ENCODE data around the gene AKAP1. TPM values are rescaled to one million over a fixed set of nuclear protein-coding genes. Genes with fewer than 3 reads are reported as not detected.

The AKAP1 gene
- total RNA-seq, 1 donor from 2014 or later: 29.8 TPM

- no peak for DNase-seq (ENCODE audit: low read depth)
- no peak for TF ChIP-seq CTCF (conservative IDR thresholded peaks at IDR 0.05; ENCODE audit: low read depth, low read length)
- H3K4me3 ChIP-seq (ENCODE audit: low read depth, low read length): no peak overlapping the region
These were observed 22.2 kb upstream of the AKAP1 start for GRCh38 chr17:57062865-57063264.

- no peak for DNase-seq (ENCODE audit: low read depth)
These were observed 17.9 kb upstream of the AKAP1 start for GRCh38 chr17:57067162-57067561.

GRCh38 chr17:57067781-57068180, 17.3 kb upstream of the AKAP1 start:
- no peak for DNase-seq (ENCODE audit: low read depth)
- no peak overlapping the region for H3K4me3 ChIP-seq (ENCODE audit: low read depth, low read length)
- no peak for TF ChIP-seq CTCF (conservative IDR thresholded peaks at IDR 0.05; ENCODE audit: low read depth, low read length)

More at GRCh38 chr17:57067162-57067561, 17.9 kb upstream of the AKAP1 start:
- H3K4me3 ChIP-seq (ENCODE audit: low read depth, low read length): no peak overlapping the region
- no peak for TF ChIP-seq CTCF (conservative IDR thresholded peaks at IDR 0.05; ENCODE audit: low read depth, low read length)

GRCh38 chr17:57068222-57068658, 16.8 kb upstream of the AKAP1 start:
- no peak overlapping the region for H3K4me3 ChIP-seq (ENCODE audit: low read depth, low read length)
- DNase-seq (ENCODE audit: low read depth): no peak
- TF ChIP-seq CTCF (conservative IDR thresholded peaks at IDR 0.05; ENCODE audit: low read depth, low read length): no peak

GRCh38 chr17:57068707-57069106, 16.3 kb upstream of the AKAP1 start:
- no peak overlapping the region for H3K4me3 ChIP-seq (ENCODE audit: low read depth, low read length)
- no peak for DNase-seq (ENCODE audit: low read depth)

GRCh38 chr17:57071991-57072944, 12.8 kb upstream of the AKAP1 start:
- no peak for DNase-seq (ENCODE audit: low read depth)
- no peak for TF ChIP-seq CTCF (conservative IDR thresholded peaks at IDR 0.05; ENCODE audit: low read depth, low read length)
- no peak overlapping the region for H3K4me3 ChIP-seq (ENCODE audit: low read depth, low read length)

More at GRCh38 chr17:57068707-57069106, 16.3 kb upstream of the AKAP1 start:
- no peak for TF ChIP-seq CTCF (conservative IDR thresholded peaks at IDR 0.05; ENCODE audit: low read depth, low read length)
